Measurements from ENCODE around the gene MINK1. TPM values are rescaled to one million over a fixed set of nuclear protein-coding genes. Genes with fewer than 3 reads are reported as not detected.

The MINK1 gene
- total RNA-seq, 6 donors from 2014 or later = 52.3 to 311 (median 136) TPM

- H3K36me3 ChIP-seq = peaks cover 0 to 12% (median 2%) of the 10 kb centered on the region in 4 donors
- 2 to 3% methylated on average over 13 to 16 of the region's 16 CpGs for WGBS, 2 donors
- H3K4me1 ChIP-seq = peaks cover 17 to 23% (median 20%) of the 10 kb centered on the region in 4 donors
- DNase-seq = no peak
- TF ChIP-seq EP300 (IDR thresholded peaks at IDR 0.05) (no peak), POLR2A (IDR thresholded peaks at IDR 0.05) (no peak), CTCF (IDR thresholded peaks at IDR 0.05) (no peak), POLR2AphosphoS5 (IDR thresholded peaks at IDR 0.05) (no peak)
- no peaks in the 10 kb centered on the region for H3K9me3 ChIP-seq
- no peaks in the 10 kb centered on the region for H3K27me3 ChIP-seq
- ATAC-seq (ENCODE audit: low FRiP score in 2 of 2) = no peak
- H3K27ac ChIP-seq = peak overlapping the region in 3 of 4 donors; percentile 82 to 83 (median 82)
- peak overlapping the region in 3 of 4 donors; percentile 70 to 97 (median 71) for H3K4me3 ChIP-seq
These were observed 26.7 kb upstream of the MINK1 start for GRCh38 chr17:4806456-4806776.

- DNase-seq (peak; percentile 94 to 98), ATAC-seq (ENCODE audit: low FRiP score in 2 of 2) (peak; percentile 95 to 99)
- H3K4me1 ChIP-seq = peaks cover 17 to 23% (median 20%) of the 10 kb centered on the region in 4 donors
- no peaks in the 10 kb centered on the region for H3K9me3 ChIP-seq
- H3K27ac ChIP-seq = peak within 1 kb of the TSS; percentile 78 to 83 (median 82)
- TF ChIP-seq POLR2AphosphoS5 (IDR thresholded peaks at IDR 0.05) (peak in 1 of 2 donors; percentile 23), EP300 (IDR thresholded peaks at IDR 0.05) (no peak), POLR2A (IDR thresholded peaks at IDR 0.05) (peak in 2 of 4 donors; percentile 29 to 71), CTCF (IDR thresholded peaks at IDR 0.05) (peak in 5 of 6 experiments; percentile 14 to 44 (median 31))
- 0% methylated on average over 1 to 35 of the region's 106 CpGs for WGBS, 2 donors
- H3K4me3 ChIP-seq = peak within 1 kb of the TSS; percentile 70 to 97 (median 84)
- no peaks in the 10 kb centered on the region for H3K27me3 ChIP-seq
- H3K36me3 ChIP-seq = peaks cover 0 to 12% (median 2%) of the 10 kb centered on the region in 4 donors
These were observed 26.1 kb upstream of the MINK1 start, which contains the start of gene PLD2 for GRCh38 chr17:4806777-4807604. PLD2 (plus strand) TSS chr17:4807152; CDS start chr17:4807773, 621 bp downstream.

GRCh38 chr17:4807605-4808377, 25.3 kb upstream of the MINK1 start:
- WGBS, 2 donors = 37 to 41% methylated on average over 25 to 29 of the region's 32 CpGs
- ATAC-seq (ENCODE audit: low FRiP score in 2 of 2) = peak in 1 of 2 donors; percentile 32
- H3K9me3 ChIP-seq = no peaks in the 10 kb centered on the region
- H3K36me3 ChIP-seq = peaks cover 0 to 12% (median 2%) of the 10 kb centered on the region in 4 donors
- H3K4me1 ChIP-seq = peaks cover 17 to 23% (median 20%) of the 10 kb centered on the region in 4 donors
- H3K4me3 ChIP-seq = peak overlapping the region; percentile 70 to 97 (median 84)
- DNase-seq = no peak
- TF ChIP-seq EP300 (IDR thresholded peaks at IDR 0.05) (no peak), CTCF (IDR thresholded peaks at IDR 0.05) (no peak), POLR2AphosphoS5 (IDR thresholded peaks at IDR 0.05) (no peak), POLR2A (IDR thresholded peaks at IDR 0.05) (no peak)
- H3K27me3 ChIP-seq = no peaks in the 10 kb centered on the region
- peak overlapping the region; percentile 78 to 83 (median 82) for H3K27ac ChIP-seq

GRCh38 chr17:4808378-4808767, 24.8 kb upstream of the MINK1 start:
- WGBS, 2 donors = 50 to 54% methylated on average over 6 of the region's 6 CpGs
- H3K27ac ChIP-seq = no peak overlapping the region

More at GRCh38 chr17:4808378-4808767, 24.8 kb upstream of the MINK1 start:
- peak in 1 of 2 donors; percentile 47 for DNase-seq
- peak in 1 of 2 donors; percentile 11 for ATAC-seq (ENCODE audit: low FRiP score in 2 of 2)
- Histone ChIP-seq H3K27me3 (no peaks in the 10 kb centered on the region), H3K4me1 (peaks cover 17 to 23% (median 20%) of the 10 kb centered on the region in 4 donors), H3K4me3 (peak overlapping the region in 1 of 4 donors; percentile 97), H3K9me3 (no peaks in the 10 kb centered on the region), H3K36me3 (peaks cover 0 to 12% (median 2%) of the 10 kb centered on the region in 4 donors)
- no peak for TF ChIP-seq EP300 (IDR thresholded peaks at IDR 0.05)
- no peak for TF ChIP-seq POLR2AphosphoS5 (IDR thresholded peaks at IDR 0.05)
- no peak for TF ChIP-seq CTCF (IDR thresholded peaks at IDR 0.05)
- no peak for TF ChIP-seq POLR2A (IDR thresholded peaks at IDR 0.05)
